ENCODE measurements around the gene KANK4.

Gene KANK4

GRCh38 chr1:62315387-62315786, 3.8 kb downstream of the KANK4 start:
- no peaks in the 10 kb centered on the region for H3K79me2 ChIP-seq (ENCODE audit: insufficient read depth, low read depth)
- H3K36me3 ChIP-seq (ENCODE audit: insufficient read depth) = no peaks in the 10 kb centered on the region
- H3K27ac ChIP-seq = no peak overlapping the region
- TF ChIP-seq CTCF (conservative IDR thresholded peaks at IDR 0.05; ENCODE audit: low read depth, low read length) = no peak
- H2AFZ ChIP-seq (ENCODE audit: low read depth) = no peak overlapping the region
- H3K27me3 ChIP-seq (ENCODE audit: insufficient read depth, low read depth) = no peaks in the 10 kb centered on the region
- H3K4me2 ChIP-seq = no peak overlapping the region
- no peaks in the 10 kb centered on the region for H4K20me1 ChIP-seq (ENCODE audit: insufficient read depth)
- H3K9ac ChIP-seq = no peak overlapping the region
- peaks cover 22% of the 10 kb centered on the region for H3K4me1 ChIP-seq (ENCODE audit: low read depth, poor library complexity, severe bottlenecking)
- H3K4me3 ChIP-seq (IDR thresholded peaks at IDR 0.05; ENCODE audit: insufficient read depth, low read depth, low read length) = no peak overlapping the region

- H2AFZ ChIP-seq (ENCODE audit: low read depth) = no peak overlapping the region
These were observed 4.5 kb downstream of the KANK4 start for GRCh38 chr1:62314454-62315350.

GRCh38 chr1:62312698-62313097, 6.5 kb downstream of the KANK4 start:
- peak overlapping the region; percentile 50 for H3K4me2 ChIP-seq
- no peak overlapping the region for H3K4me3 ChIP-seq (IDR thresholded peaks at IDR 0.05; ENCODE audit: insufficient read depth, low read depth, low read length)
- no peak overlapping the region for H2AFZ ChIP-seq (ENCODE audit: low read depth)
- no peaks in the 10 kb centered on the region for H3K79me2 ChIP-seq (ENCODE audit: insufficient read depth, low read depth)
- H3K27me3 ChIP-seq (ENCODE audit: insufficient read depth, low read depth) = no peaks in the 10 kb centered on the region
- H3K4me1 ChIP-seq (ENCODE audit: low read depth, poor library complexity, severe bottlenecking) = peaks cover 22% of the 10 kb centered on the region
- no peak overlapping the region for H3K27ac ChIP-seq
- no peaks in the 10 kb centered on the region for H3K36me3 ChIP-seq (ENCODE audit: insufficient read depth)
- no peaks in the 10 kb centered on the region for H4K20me1 ChIP-seq (ENCODE audit: insufficient read depth)
- no peak for TF ChIP-seq CTCF (conservative IDR thresholded peaks at IDR 0.05; ENCODE audit: low read depth, low read length)
- no peak overlapping the region for H3K9ac ChIP-seq

More at GRCh38 chr1:62314454-62315350, 4.5 kb downstream of the KANK4 start:
- Histone ChIP-seq H3K4me3 (IDR thresholded peaks at IDR 0.05; ENCODE audit: insufficient read depth, low read depth, low read length) (no peak overlapping the region), H4K20me1 (ENCODE audit: insufficient read depth) (no peaks in the 10 kb centered on the region), H3K4me2 (no peak overlapping the region), H3K9ac (no peak overlapping the region), H3K79me2 (ENCODE audit: insufficient read depth, low read depth) (no peaks in the 10 kb centered on the region), H3K4me1 (ENCODE audit: low read depth, poor library complexity, severe bottlenecking) (peaks cover 22% of the 10 kb centered on the region), H3K27ac (no peak overlapping the region), H3K36me3 (ENCODE audit: insufficient read depth) (no peaks in the 10 kb centered on the region), H3K27me3 (ENCODE audit: insufficient read depth, low read depth) (no peaks in the 10 kb centered on the region)
- no peak for TF ChIP-seq CTCF (conservative IDR thresholded peaks at IDR 0.05; ENCODE audit: low read depth, low read length)

DNA sequence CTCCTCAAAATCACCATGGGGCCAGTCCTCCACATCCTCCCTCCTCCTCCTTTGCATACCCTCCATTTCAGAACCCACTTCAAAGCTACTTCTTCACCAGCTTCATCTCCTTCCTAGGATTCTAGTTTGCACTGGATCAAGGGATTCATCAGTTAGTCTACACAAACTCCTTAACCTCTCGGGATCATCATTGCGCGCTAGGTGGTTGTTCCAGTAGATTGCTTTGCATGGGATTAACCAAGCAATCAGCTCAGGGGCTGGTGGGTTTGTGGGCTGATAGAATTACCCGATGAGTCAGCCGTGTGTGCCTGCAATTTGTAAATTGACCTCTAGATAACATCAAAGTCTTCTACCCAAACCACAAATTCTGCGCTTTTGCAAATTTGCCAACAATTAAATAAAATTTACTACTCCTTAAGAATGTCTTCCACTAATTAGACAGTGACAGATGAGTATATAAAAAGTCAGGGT, 7.7 kb downstream of the KANK4 start:
- Histone ChIP-seq H3K27ac (no peak overlapping the region), H4K20me1 (ENCODE audit: insufficient read depth) (no peaks in the 10 kb centered on the region), H3K9ac (no peak overlapping the region), H3K79me2 (ENCODE audit: insufficient read depth, low read depth) (no peaks in the 10 kb centered on the region), H3K4me1 (ENCODE audit: low read depth, poor library complexity, severe bottlenecking) (peaks cover 22% of the 10 kb centered on the region), H3K4me2 (no peak overlapping the region; the same call in 1 of the 2 replicates), H3K27me3 (ENCODE audit: insufficient read depth, low read depth) (no peaks in the 10 kb centered on the region), H2AFZ (ENCODE audit: low read depth) (no peak overlapping the region), H3K4me3 (IDR thresholded peaks at IDR 0.05; ENCODE audit: insufficient read depth, low read depth, low read length) (no peak overlapping the region), H3K36me3 (ENCODE audit: insufficient read depth) (no peaks in the 10 kb centered on the region)
- TF ChIP-seq CTCF (conservative IDR thresholded peaks at IDR 0.05; ENCODE audit: low read depth, low read length) = no peak

All from KMS-11 (cell line).